HL-60 (cell line): ENCODE data around the gene NARS2.

Experiments used
- DNase-seq, 2 experiments: peaks; one replicate each; pipeline ENCODE4 v3.0.0-alpha.2; 2010 to 2020; ENCODE audit warnings: low read depth in 1 of 2, low spot score in 1 of 2
- H3K27ac ChIP-seq: fragments of 250-450 bp; sonication (Bioruptor Pico); replicated peaks from 2 replicates; pipeline ENCODE4 v1.5.1; 2020; ENCODE audit warnings: mild to moderate bottlenecking, moderate library complexity
- H3K27me3 ChIP-seq: fragments of 250-450 bp; sonication (Bioruptor Pico); 2 replicates; pipeline ENCODE4 v1.5.1; 2021; ENCODE audit warnings: mild to moderate bottlenecking, moderate library complexity; ENCODE audit not compliant: insufficient read depth, poor library complexity, severe bottlenecking
- H3K4me3 ChIP-seq: replicated peaks from 2 replicates; pipeline ENCODE4 v1.5.1; 2011; ENCODE audit warnings: mild to moderate bottlenecking, control low read depth, low read length; ENCODE audit not compliant: insufficient read depth
- GABPA ChIP-seq: IDR thresholded peaks from 2 replicates; pipeline ENCODE4 v1.6.1; 2012; ENCODE audit warnings: low read depth
- POLR2AphosphoS5 ChIP-seq: IDR thresholded peaks from 2 replicates; pipeline ENCODE4 v1.6.1; 2012; ENCODE audit warnings: low read depth
- REST ChIP-seq: IDR thresholded peaks from 2 replicates; pipeline ENCODE4 v1.6.1; 2012; ENCODE audit warnings: low read depth; ENCODE audit not compliant: insufficient replicate concordance
- SPI1 ChIP-seq: IDR thresholded peaks from 2 replicates; pipeline ENCODE4 v1.6.1; 2012; ENCODE audit warnings: low read depth, mild to moderate bottlenecking, borderline replicate concordance
- TF ChIP-seq, protein P1 (sequence below): IDR thresholded peaks from one replicate; pipeline ENCODE4 v1.5.1; 2011; ENCODE audit warnings: low read length, control low read depth, inconsistent platforms; ENCODE audit not compliant: insufficient read depth

Gene NARS2

DNA sequence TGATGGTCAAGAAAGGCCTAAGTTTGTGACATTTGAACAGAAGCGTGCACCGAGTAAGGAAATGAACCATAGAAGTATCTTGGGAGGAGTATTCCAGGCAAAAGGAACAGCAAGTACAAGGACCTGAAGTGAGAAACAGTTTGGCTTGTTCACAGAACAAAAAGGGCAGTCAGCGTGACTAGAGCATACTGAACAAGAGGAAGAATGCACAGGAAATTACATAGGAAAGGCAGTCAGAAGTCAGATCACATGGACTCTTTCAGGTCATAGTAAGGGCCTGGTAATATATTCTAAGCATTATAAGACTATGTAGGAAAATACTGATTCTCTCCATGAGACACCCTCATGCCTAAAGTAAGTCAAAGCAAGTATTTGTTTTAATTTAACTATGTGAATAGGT lies 104.8 kb downstream of the NARS2 start:
- TF ChIP-seq, protein P1, sequence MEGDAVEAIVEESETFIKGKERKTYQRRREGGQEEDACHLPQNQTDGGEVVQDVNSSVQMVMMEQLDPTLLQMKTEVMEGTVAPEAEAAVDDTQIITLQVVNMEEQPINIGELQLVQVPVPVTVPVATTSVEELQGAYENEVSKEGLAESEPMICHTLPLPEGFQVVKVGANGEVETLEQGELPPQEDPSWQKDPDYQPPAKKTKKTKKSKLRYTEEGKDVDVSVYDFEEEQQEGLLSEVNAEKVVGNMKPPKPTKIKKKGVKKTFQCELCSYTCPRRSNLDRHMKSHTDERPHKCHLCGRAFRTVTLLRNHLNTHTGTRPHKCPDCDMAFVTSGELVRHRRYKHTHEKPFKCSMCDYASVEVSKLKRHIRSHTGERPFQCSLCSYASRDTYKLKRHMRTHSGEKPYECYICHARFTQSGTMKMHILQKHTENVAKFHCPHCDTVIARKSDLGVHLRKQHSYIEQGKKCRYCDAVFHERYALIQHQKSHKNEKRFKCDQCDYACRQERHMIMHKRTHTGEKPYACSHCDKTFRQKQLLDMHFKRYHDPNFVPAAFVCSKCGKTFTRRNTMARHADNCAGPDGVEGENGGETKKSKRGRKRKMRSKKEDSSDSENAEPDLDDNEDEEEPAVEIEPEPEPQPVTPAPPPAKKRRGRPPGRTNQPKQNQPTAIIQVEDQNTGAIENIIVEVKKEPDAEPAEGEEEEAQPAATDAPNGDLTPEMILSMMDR, result no peak
- TF ChIP-seq POLR2AphosphoS5 (no peak), REST (no peak), SPI1 (no peak), GABPA (no peak)
- DNase-seq, result no peak
- Histone ChIP-seq H3K4me3 (no peak overlapping the region), H3K27me3 (no peaks in the 10 kb centered on the region), H3K27ac (no peak overlapping the region)

DNA sequence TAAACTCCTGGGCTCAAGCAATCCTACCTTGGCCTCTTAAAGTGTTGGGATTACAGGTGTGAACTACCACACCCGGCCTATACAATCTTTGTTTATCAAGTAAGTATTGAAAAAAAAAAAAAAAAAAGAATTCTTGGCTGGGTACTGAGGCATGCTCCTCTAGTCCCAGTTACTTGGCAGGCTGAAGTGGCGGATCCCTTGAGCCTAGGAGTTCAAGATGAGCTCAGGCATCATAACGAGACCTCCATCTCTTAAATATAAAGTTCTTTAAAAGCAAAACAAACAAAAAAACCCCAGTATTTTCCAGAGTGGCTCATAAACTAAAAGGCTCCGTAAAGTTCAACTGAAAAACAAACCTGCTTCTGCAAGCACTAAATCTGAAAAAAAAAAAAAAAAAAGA lies 106.7 kb downstream of the NARS2 start:
- no peaks in the 10 kb centered on the region for H3K27me3 ChIP-seq
- no peak for TF ChIP-seq SPI1
- TF ChIP-seq, protein P1, result no peak
- no peak for TF ChIP-seq POLR2AphosphoS5
- no peak for TF ChIP-seq REST
- TF ChIP-seq GABPA, result no peak
- no peak overlapping the region for H3K27ac ChIP-seq
- H3K4me3 ChIP-seq, result no peak overlapping the region
- DNase-seq, result no peak

DNA sequence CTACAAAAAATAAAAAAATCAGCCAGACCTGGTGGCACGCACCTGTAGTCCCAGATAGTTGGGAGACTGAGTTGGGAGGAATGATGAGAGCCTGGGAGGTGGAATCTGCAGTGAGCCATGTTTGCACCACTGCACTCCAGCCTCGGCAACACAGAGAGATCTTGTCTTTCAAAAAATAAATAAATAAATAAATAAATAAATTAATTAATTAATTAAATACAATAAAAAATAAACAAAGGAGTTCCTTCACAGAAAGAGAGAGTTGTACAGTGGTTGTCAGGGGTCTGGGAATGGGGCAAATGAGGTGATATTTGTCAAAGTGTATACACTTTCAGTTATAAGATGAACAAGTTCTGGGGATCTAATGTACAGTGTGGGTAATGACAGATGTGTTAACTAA lies 107.3 kb downstream of the NARS2 start:
- Histone ChIP-seq H3K27ac (no peak overlapping the region), H3K4me3 (no peak overlapping the region), H3K27me3 (no peaks in the 10 kb centered on the region)
- no peak for DNase-seq
- TF ChIP-seq SPI1 (no peak), GABPA (no peak), REST (no peak), POLR2AphosphoS5 (no peak)
